ENCODE measurements around the gene GABPB1.
A peak's percentile ranks its signal among the peaks of the same experiment; 100 is the strongest.

Gene GABPB1

GRCh38 chr15:50330921-50331320, 24.1 kb downstream of the GABPB1 start:
- ChIA-PET POLR2A (interaction anchor here (0.6 kb wide), 1 partner anchor 181 kb away, joined by 3 read pairs; no protein-coding TSS in a partner anchor), CTCF (interaction anchor here (0.6 to 1.4 kb wide), 4 partner anchors 12 to 110 kb away, joined by 3 to 4 read pairs (median 3); no protein-coding TSS in a partner anchor)
- no peak overlapping the region for H3K4me3 ChIP-seq (ENCODE audit: control insufficient read depth in 1 of 7, extremely low read depth in 1 of 7, insufficient read depth in 4 of 7, low read depth in 2 of 7, low read length in 6 of 7)

GRCh38 chr15:50328116-50328515, 26.9 kb downstream of the GABPB1 start:
- no peak overlapping the region for H3K27ac ChIP-seq (ENCODE audit: insufficient read depth in 1 of 2, low read depth in 1 of 2, low read length in 2 of 2, poor library complexity in 1 of 2, severe bottlenecking in 2 of 2)
- CTCF ChIA-PET, result interaction anchor here (0.7 kb wide), 1 partner anchor 10 kb away, joined by 3 read pairs; no protein-coding TSS in a partner anchor
- no peaks in the 10 kb centered on the region for H3K27me3 ChIP-seq (replicated peaks in 2 of 5; ENCODE audit: control insufficient read depth in 4 of 5, insufficient read depth in 5 of 5, low read length in 4 of 5)
- DNase-seq, result no peak
- H3K36me3 ChIP-seq (ENCODE audit: control insufficient read depth in 4 of 4, insufficient read depth in 4 of 4, low read length in 3 of 4), result peaks cover 0 to 8% (median 3%) of the 10 kb centered on the region in 4 experiments
- no peaks in the 10 kb centered on the region for H3K4me1 ChIP-seq (ENCODE audit: control extremely low read depth in 1 of 4, control insufficient read depth in 4 of 4, insufficient read depth in 4 of 4, low read length in 3 of 4)
- POLR2A ChIA-PET, result interaction anchor here (1.1 kb wide), 1 partner anchor 25 kb away, joined by 3 read pairs; no protein-coding TSS in a partner anchor
- no peak overlapping the region for H3K4me3 ChIP-seq (ENCODE audit: control insufficient read depth in 1 of 7, extremely low read depth in 1 of 7, insufficient read depth in 4 of 7, low read depth in 2 of 7, low read length in 6 of 7)
- H3K9me3 ChIP-seq (ENCODE audit: control extremely low read depth in 1 of 5, control insufficient read depth in 4 of 5, insufficient read depth in 2 of 5, low read depth in 1 of 5, low read length in 4 of 5), result no peaks in the 10 kb centered on the region
- WGBS (ENCODE audit: insufficient coverage), result no CpG with 5 or more reads among the region's 3 CpGs

More at GRCh38 chr15:50330921-50331320, 24.1 kb downstream of the GABPB1 start:
- H3K9me3 ChIP-seq (ENCODE audit: control extremely low read depth in 1 of 5, control insufficient read depth in 4 of 5, insufficient read depth in 2 of 5, low read depth in 1 of 5, low read length in 4 of 5), result no peaks in the 10 kb centered on the region
- H3K36me3 ChIP-seq (ENCODE audit: control insufficient read depth in 4 of 4, insufficient read depth in 4 of 4, low read length in 3 of 4), result peaks cover 0 to 5% (median under 1%) of the 10 kb centered on the region in 4 experiments
- WGBS (ENCODE audit: insufficient coverage), result no CpG with 5 or more reads among the region's 1 CpG
- H3K4me1 ChIP-seq (ENCODE audit: control extremely low read depth in 1 of 4, control insufficient read depth in 4 of 4, insufficient read depth in 4 of 4, low read length in 3 of 4), result peaks cover 0 to 4% (median 2%) of the 10 kb centered on the region in 4 experiments
- no peak for DNase-seq
- peak overlapping the region in 1 of 2 experiments; percentile 11 for H3K27ac ChIP-seq (ENCODE audit: insufficient read depth in 1 of 2, low read depth in 1 of 2, low read length in 2 of 2, poor library complexity in 1 of 2, severe bottlenecking in 2 of 2)
- no peaks in the 10 kb centered on the region for H3K27me3 ChIP-seq (replicated peaks in 2 of 5; ENCODE audit: control insufficient read depth in 4 of 5, insufficient read depth in 5 of 5, low read length in 4 of 5)

- no CpG with 5 or more reads among the region's 3 CpGs for WGBS (ENCODE audit: insufficient coverage)
- Histone ChIP-seq H3K9me3 (ENCODE audit: control extremely low read depth in 1 of 5, control insufficient read depth in 4 of 5, insufficient read depth in 2 of 5, low read depth in 1 of 5, low read length in 4 of 5) (no peaks in the 10 kb centered on the region), H3K27me3 (replicated peaks in 2 of 5; ENCODE audit: control insufficient read depth in 4 of 5, insufficient read depth in 5 of 5, low read length in 4 of 5) (no peaks in the 10 kb centered on the region), H3K27ac (ENCODE audit: insufficient read depth in 1 of 2, low read depth in 1 of 2, low read length in 2 of 2, poor library complexity in 1 of 2, severe bottlenecking in 2 of 2) (no peak overlapping the region), H3K4me1 (ENCODE audit: control extremely low read depth in 1 of 4, control insufficient read depth in 4 of 4, insufficient read depth in 4 of 4, low read length in 3 of 4) (peaks cover 8 to 16% (median 11%) of the 10 kb centered on the region in 4 experiments), H3K4me3 (ENCODE audit: control insufficient read depth in 1 of 7, extremely low read depth in 1 of 7, insufficient read depth in 4 of 7, low read depth in 2 of 7, low read length in 6 of 7) (no peak overlapping the region), H3K36me3 (ENCODE audit: control insufficient read depth in 4 of 4, insufficient read depth in 4 of 4, low read length in 3 of 4) (peaks cover 2 to 6% (median 3%) of the 10 kb centered on the region in 4 experiments)
- DNase-seq, result no peak
- ChIA-PET POLR2A (interaction anchor here (0.7 kb wide), 1 partner anchor 31 kb away, joined by 3 read pairs; no protein-coding TSS in a partner anchor), CTCF (interaction anchor here (0.7 kb wide), 1 partner anchor 1075 kb away, joined by 4 read pairs; no protein-coding TSS in a partner anchor)
Observed at GRCh38 chr15:50321680-50322210, 33.3 kb downstream of the GABPB1 start.

GRCh38 chr15:50320504-50320903, 34.5 kb downstream of the GABPB1 start:
- no peak overlapping the region for H3K27ac ChIP-seq (ENCODE audit: insufficient read depth in 1 of 2, low read depth in 1 of 2, low read length in 2 of 2, poor library complexity in 1 of 2, severe bottlenecking in 2 of 2)
- ChIA-PET POLR2A (no interaction called here), CTCF (no interaction called here)
- peaks cover 2 to 6% (median 3%) of the 10 kb centered on the region in 4 experiments for H3K36me3 ChIP-seq (ENCODE audit: control insufficient read depth in 4 of 4, insufficient read depth in 4 of 4, low read length in 3 of 4)
- no peak for DNase-seq
- no peaks in the 10 kb centered on the region for H3K9me3 ChIP-seq (ENCODE audit: control extremely low read depth in 1 of 5, control insufficient read depth in 4 of 5, insufficient read depth in 2 of 5, low read depth in 1 of 5, low read length in 4 of 5)
- peaks cover 8 to 16% (median 12%) of the 10 kb centered on the region in 4 experiments for H3K4me1 ChIP-seq (ENCODE audit: control extremely low read depth in 1 of 4, control insufficient read depth in 4 of 4, insufficient read depth in 4 of 4, low read length in 3 of 4)
- H3K4me3 ChIP-seq (ENCODE audit: control insufficient read depth in 1 of 7, extremely low read depth in 1 of 7, insufficient read depth in 4 of 7, low read depth in 2 of 7, low read length in 6 of 7), result no peak overlapping the region
- no peaks in the 10 kb centered on the region for H3K27me3 ChIP-seq (replicated peaks in 2 of 5; ENCODE audit: control insufficient read depth in 4 of 5, insufficient read depth in 5 of 5, low read length in 4 of 5)

GRCh38 chr15:50318697-50319096, 36.3 kb downstream of the GABPB1 start:
- H3K27ac ChIP-seq (ENCODE audit: insufficient read depth in 1 of 2, low read depth in 1 of 2, low read length in 2 of 2, poor library complexity in 1 of 2, severe bottlenecking in 2 of 2), result peak overlapping the region in 1 of 2 experiments; percentile 76
- peaks cover 8 to 16% (median 12%) of the 10 kb centered on the region in 4 experiments for H3K4me1 ChIP-seq (ENCODE audit: control extremely low read depth in 1 of 4, control insufficient read depth in 4 of 4, insufficient read depth in 4 of 4, low read length in 3 of 4)
- H3K4me3 ChIP-seq (ENCODE audit: control insufficient read depth in 1 of 7, extremely low read depth in 1 of 7, insufficient read depth in 4 of 7, low read depth in 2 of 7, low read length in 6 of 7), result peak overlapping the region in 4 of 7 experiments; percentile 27 to 63 (median 44)
- CTCF ChIA-PET, result interaction anchor here (0.8 to 1.7 kb wide), 5 partner anchors 30 to 883 kb away, joined by 3 to 8 read pairs (median 3); no protein-coding TSS in a partner anchor
- POLR2A ChIA-PET, result interaction anchor here (0.8 kb wide), 1 partner anchor 30 kb away, joined by 3 read pairs; no protein-coding TSS in a partner anchor
- WGBS (ENCODE audit: insufficient coverage), result no CpG with 5 or more reads among the region's 4 CpGs
- H3K36me3 ChIP-seq (ENCODE audit: control insufficient read depth in 4 of 4, insufficient read depth in 4 of 4, low read length in 3 of 4), result peaks cover 2 to 6% (median 3%) of the 10 kb centered on the region in 4 experiments
- peak in 1 of 3 donors; percentile 27 for DNase-seq
- no peaks in the 10 kb centered on the region for H3K9me3 ChIP-seq (ENCODE audit: control extremely low read depth in 1 of 5, control insufficient read depth in 4 of 5, insufficient read depth in 2 of 5, low read depth in 1 of 5, low read length in 4 of 5)
- no peaks in the 10 kb centered on the region for H3K27me3 ChIP-seq (replicated peaks in 2 of 5; ENCODE audit: control insufficient read depth in 4 of 5, insufficient read depth in 5 of 5, low read length in 4 of 5)

- peaks cover 8 to 16% (median 12%) of the 10 kb centered on the region in 4 experiments for H3K4me1 ChIP-seq (ENCODE audit: control extremely low read depth in 1 of 4, control insufficient read depth in 4 of 4, insufficient read depth in 4 of 4, low read length in 3 of 4)
- H3K9me3 ChIP-seq (ENCODE audit: control extremely low read depth in 1 of 5, control insufficient read depth in 4 of 5, insufficient read depth in 2 of 5, low read depth in 1 of 5, low read length in 4 of 5), result no peaks in the 10 kb centered on the region
- H3K4me3 ChIP-seq (ENCODE audit: control insufficient read depth in 1 of 7, extremely low read depth in 1 of 7, insufficient read depth in 4 of 7, low read depth in 2 of 7, low read length in 6 of 7), result no peak overlapping the region
- CTCF ChIA-PET, result interaction anchor here (0.8 to 2.4 kb wide), 30 partner anchors 8 to 439 kb away, joined by 3 to 23 read pairs (median 4); partner anchors contain the start of gene SLC27A2
- H3K36me3 ChIP-seq (ENCODE audit: control insufficient read depth in 4 of 4, insufficient read depth in 4 of 4, low read length in 3 of 4), result peaks cover 0 to 3% (median 1%) of the 10 kb centered on the region in 4 experiments
- no peak overlapping the region for H3K27ac ChIP-seq (ENCODE audit: insufficient read depth in 1 of 2, low read depth in 1 of 2, low read length in 2 of 2, poor library complexity in 1 of 2, severe bottlenecking in 2 of 2)
- DNase-seq, result peak; percentile 58 to 75 (median 75)
- POLR2A ChIA-PET, result interaction anchor here (1.0 kb wide), 1 partner anchor 133 kb away, joined by 3 read pairs; no protein-coding TSS in a partner anchor
- WGBS (ENCODE audit: insufficient coverage), result 100% methylated on average over 1 of the region's 4 CpGs
- no peaks in the 10 kb centered on the region for H3K27me3 ChIP-seq (replicated peaks in 2 of 5; ENCODE audit: control insufficient read depth in 4 of 5, insufficient read depth in 5 of 5, low read length in 4 of 5)
Observed at GRCh38 chr15:50315814-50316630, 39.0 kb downstream of the GABPB1 start.
